Tibial nerve (tissue), 4 donors: ENCODE results near the gene ERH.

ENCODE experiments used
- EP300 ChIP-seq, 2 donors: sonication (generic); formaldehyde crosslinking; IDR thresholded peaks; one replicate each; pipeline ENCODE4 v1.6.1; 2017; ENCODE audit warnings: antibody characterized with exemption in 2 of 2, mild to moderate bottlenecking in 1 of 2
- TF ChIP-seq, protein P1 (sequence below), 5 experiments: fragments of 200-600 bp in 3 of 5; fragments of 450-650 bp in 2 of 5; sonication (generic) in 3 of 5; IDR thresholded peaks; one replicate each; pipeline ENCODE4 v1.5.1; 2016 to 2019; ENCODE audit warnings: antibody characterized with exemption in 5 of 5, mild to moderate bottlenecking in 3 of 5, moderate library complexity in 2 of 5

DNA sequence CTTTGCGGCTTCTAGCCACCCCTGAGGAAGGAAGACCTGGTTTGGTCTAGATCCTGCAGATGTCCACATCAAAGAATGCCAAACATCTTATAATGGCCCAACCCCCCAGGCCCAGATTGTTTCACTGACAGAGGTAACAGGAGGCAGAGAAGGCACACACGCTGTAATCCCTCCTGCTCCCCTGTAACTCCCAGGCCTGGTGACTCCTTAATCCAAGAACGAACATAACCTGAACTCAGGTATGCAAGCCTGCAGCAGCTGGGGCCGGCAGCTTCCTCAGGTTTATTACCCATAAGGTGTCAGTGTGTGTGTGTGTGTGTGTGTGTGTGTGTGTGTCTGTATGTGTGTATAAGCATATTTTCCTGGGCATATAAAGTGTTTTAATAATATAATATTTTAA is 52.7 kb downstream of the ERH start:
- TF ChIP-seq, protein P1, sequence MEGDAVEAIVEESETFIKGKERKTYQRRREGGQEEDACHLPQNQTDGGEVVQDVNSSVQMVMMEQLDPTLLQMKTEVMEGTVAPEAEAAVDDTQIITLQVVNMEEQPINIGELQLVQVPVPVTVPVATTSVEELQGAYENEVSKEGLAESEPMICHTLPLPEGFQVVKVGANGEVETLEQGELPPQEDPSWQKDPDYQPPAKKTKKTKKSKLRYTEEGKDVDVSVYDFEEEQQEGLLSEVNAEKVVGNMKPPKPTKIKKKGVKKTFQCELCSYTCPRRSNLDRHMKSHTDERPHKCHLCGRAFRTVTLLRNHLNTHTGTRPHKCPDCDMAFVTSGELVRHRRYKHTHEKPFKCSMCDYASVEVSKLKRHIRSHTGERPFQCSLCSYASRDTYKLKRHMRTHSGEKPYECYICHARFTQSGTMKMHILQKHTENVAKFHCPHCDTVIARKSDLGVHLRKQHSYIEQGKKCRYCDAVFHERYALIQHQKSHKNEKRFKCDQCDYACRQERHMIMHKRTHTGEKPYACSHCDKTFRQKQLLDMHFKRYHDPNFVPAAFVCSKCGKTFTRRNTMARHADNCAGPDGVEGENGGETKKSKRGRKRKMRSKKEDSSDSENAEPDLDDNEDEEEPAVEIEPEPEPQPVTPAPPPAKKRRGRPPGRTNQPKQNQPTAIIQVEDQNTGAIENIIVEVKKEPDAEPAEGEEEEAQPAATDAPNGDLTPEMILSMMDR (IDR thresholded peaks at IDR 0.05) = no peak
- TF ChIP-seq EP300 (IDR thresholded peaks at IDR 0.05) = no peak
